GM19238 (cell line): ENCODE measurements around the gene PAF1.
A peak's percentile ranks its signal among the peaks of the same experiment; 100 is the strongest.

Experiments
- DNase-seq: peaks from one replicate; pipeline ENCODE4 v3.0.0; 2011; ENCODE audit warnings: low spot score; ENCODE audit not compliant: insufficient read length

PAF1 gene

DNA sequence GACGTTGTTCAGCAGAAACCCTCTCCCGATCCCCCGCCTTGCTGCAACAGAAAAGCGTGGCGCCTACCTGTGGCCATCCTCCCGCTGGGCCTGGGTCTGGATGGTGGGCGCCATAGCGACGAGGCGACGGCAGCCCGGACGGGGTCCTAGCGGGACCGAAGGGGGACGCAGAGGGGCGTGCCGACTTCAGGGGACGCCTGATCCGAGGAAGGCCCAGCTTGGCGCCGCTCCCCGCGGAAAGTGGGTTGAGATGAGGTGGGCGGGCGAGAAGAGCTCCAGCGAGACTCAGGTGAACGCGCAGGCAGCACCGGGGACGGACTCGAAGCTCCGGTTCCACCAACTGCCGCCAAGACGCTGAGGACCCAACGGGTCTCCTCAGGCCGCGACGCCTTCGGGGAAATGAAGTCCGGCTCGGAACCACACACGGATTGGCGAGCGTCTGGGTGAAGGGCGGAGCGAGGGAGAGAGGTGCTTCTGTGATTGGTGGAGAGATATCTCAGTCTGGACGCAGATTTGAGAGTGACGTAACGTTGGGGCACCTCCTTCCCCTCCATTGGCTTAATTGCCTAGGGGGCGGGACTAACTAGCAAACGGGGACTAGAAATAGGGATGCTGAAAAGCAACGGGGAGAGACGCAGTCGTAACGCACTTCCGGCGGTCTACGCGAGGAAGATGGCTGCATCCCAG is at the start of gene PAF1, which contains the start of gene MED29:
Gene PAF1 (minus strand): TSS at position 356 of the 687 bp plus-strand sequence. CDS start 242 bp downstream, at position 114.
Gene MED29 (plus strand): TSS at position 628 of the 687 bp plus-strand sequence. CDS start 45 bp downstream, at position 673.
- DNase-seq, result peak; percentile 98

DNA sequence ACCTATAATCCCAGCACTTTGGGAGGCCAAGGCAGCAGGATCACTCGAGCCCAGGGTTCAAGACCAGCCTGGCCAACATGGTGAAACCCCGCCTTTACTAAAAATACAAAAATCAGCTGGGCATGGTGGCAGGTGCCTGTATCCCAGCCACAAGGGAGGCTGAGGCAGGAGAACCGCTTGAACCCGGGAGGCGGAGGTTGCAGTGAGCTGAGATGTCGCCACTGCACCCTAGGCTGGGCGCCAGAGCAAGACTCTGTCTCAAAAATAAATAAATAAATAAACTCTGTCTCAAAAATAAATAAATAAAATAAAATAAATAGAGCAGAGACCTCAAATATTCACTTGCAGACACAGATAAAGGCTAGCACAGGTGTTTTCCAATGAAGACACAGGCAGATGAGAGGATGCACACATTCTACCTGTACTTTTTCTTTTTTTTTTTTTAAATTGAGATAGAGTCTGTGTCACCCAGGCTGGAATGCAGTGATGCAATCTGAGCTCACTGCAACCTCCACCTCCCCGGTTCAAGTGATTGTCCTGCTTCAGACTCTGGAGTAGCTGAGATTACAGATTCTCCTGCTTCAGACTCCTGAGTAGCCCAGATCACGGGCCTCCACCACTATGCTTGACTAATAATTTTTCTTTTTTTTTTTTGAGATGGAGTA is 47.5 kb upstream of the PAF1 start:
- no peak for DNase-seq

DNA sequence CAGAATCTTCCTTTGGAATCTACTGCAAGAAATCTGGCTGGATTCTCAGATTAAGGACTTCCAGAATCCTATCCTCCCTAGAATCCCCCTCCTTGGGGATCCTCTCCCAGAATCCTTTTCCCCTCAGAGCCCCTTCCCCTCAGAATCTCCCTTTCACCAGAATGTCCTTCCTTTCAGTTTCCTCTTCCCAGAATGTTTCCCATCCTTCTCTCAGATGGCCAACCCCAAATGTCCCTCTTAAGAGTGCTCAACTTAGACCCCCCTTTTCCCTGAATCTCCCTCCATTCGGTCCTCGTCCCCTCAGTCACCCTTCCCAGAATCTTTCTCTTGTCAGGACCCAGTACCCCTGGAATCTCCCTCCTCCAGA is 45.4 kb upstream of the PAF1 start:
- DNase-seq, result no peak

DNA sequence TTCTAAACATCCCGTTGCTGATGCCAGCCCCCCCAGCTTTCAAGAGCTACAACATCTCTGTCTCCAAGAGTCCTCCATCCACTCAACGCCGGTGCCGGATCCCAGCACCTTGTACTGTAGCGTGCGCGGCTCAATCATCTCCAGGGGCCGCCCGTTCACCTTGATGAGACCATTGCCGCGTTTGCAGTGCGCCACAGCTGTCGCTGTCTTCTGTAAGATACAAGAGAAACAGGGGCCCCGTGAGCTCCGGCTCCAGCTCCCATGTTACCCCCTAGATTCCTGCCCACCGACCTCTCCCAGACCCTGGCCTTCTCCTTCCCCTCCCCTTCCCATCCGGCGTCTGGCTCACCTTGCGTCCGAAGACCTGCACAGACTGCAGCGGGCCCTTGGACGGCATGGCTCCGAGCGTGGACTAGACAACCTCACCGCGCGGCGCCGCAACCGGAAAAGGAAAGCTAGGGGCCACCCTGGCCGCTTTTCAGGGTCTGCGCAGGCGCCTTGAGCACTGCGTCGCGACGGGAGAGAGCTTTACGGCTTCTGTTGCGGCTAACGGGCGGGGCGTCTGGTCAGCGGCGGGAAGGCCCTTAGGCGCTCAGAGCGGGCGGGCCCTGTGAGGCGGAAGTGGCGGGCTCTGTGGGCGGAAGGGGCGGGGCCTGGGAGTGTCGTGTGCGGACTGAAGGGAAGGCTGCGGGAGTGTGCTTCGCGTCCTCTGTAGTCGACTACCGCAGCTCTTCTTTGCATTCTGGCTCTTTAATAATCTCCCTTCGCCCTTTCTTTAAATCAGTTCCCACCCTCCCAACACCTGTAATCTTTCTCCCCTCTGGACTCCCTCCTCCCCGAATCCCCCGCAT is 44.8 kb upstream of the PAF1 start, which contains the start of gene RPS16:
Gene RPS16 (minus strand): TSS at position 451 of the 851 bp plus-strand sequence. CDS start 54 bp downstream, at position 397.
- DNase-seq, result peak; percentile 90

DNA sequence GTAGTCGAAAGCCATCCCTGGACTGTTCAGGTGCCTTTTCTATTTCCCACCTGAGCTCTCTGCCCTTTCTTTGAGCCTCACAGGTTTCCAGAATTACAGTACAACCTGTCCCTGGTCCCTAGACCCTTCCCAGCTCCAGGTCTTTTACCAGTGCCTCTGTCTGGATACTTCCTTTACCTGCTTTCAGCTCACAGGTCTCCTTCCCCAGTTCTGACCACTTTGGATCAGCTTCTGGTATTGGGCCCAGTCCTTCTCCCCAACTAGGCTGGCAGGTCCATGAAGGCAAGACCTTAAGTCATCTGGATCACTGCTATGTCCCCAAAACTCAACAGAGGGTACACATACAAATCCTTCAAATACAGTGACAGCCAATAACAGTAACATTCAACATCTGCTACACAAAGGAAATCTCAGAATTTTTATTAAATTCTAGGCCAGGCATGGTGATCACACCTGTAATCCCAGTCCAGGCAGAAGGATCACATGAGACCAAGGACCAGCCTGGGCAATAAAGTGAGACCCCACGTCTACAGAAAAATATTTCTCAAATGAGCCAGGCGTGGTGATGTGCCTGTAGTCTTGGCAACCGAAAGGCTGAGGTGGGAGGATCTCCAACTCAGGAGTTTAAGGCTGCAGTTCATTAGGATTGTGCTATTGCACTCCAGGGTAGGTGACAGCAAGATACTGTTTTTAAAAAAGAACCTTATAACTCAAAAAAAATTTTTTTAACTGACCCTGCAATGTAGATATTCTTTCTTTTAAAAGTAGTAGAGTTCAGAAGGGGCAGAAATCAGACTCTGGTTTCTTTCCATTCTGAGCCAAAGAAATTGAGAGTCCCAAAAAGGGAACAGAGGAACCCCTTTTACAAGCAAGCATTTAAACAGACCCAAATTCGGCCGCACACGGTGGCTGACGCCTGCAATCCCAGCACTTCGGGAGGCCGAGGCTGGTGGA is 43.5 kb upstream of the PAF1 start:
- no peak for DNase-seq

DNA sequence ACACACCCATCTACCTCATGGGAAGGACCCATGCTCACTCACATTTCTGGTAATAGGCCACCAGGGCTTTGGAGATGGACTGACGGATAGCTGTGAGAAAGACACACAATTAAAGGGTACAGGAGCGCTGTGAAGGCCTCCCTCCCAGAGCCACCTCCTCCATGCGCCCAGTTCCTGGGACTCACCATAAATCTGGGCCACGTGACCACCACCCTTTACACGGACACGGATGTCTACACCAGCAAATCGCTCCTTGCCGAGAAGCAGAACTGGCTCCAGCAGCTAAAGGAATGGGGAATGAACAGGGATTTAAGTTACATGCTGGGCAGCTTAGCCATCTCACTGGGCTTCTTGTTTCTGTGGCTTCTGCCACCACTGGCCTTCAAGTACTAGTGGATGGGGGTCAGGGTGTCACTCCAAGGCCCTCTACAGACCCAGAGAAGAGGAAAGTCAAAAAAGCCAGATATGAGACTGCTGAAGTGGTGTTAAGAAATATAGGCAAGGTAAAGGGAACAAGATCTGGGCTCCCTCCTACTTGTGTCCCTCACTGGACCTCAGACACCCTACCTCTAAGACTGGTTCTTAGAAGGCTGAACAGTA is 42.7 kb upstream of the PAF1 start:
- no peak for DNase-seq

DNA sequence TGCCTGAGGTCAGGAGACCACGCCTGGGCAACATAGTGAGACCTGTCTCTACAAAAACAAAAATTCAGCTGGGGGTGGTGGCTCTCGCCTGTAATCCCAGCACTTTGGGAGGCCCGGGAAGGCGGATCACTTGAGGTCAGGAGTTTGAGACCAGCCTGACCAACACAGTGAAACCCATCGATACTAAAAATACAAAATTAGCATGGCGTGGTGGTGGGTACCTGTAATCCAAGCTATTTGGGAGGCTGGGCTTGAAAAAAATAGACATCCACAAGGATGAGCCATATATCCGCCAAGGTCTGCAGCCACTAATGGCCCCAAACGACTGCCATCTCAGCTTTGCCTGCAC is 41.7 kb upstream of the PAF1 start:
- DNase-seq, result no peak

DNA sequence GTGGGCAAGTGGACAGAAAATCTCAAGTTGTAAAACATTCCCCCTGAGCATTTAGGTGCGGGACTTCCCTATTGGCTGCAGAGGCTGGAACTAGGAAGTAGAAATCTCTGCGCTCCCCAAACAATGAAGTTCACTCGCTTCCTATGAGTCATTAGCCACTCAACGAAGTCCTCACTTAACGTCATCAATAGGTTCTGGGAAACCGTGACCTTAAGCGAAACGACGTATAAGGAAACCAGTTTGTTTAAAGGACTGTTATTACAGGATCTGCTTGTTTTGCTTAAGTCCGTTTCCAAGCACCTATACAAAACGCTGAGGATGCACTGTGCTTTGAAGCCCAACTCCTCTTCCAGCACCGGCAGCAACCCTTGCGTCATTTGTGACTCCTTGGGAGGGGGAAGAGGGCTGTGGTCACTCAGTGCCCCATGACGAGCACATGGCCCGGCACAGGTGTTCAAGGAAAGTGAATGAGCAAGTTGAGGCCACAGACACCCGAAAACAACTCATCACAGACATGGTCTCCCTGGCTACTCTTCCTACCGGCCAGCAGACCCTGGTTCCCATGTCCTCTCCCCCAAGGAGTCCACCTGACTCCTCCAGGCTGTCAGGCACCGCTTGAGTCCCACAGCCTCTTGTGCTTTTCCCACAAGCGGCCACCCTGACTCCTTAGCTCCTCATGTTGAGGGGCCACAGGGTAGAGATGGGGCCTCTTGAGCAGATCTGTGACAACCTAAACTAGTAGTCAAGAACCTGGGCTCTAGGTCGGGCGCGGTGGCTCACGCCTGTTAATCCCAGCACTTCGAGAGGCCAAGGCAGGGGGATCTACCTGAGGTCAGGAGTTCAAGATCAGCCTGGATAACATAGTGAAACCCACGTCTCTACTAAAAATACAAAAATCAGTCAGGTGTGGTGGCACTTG is 40.0 kb upstream of the PAF1 start:
- DNase-seq, result no peak

DNA sequence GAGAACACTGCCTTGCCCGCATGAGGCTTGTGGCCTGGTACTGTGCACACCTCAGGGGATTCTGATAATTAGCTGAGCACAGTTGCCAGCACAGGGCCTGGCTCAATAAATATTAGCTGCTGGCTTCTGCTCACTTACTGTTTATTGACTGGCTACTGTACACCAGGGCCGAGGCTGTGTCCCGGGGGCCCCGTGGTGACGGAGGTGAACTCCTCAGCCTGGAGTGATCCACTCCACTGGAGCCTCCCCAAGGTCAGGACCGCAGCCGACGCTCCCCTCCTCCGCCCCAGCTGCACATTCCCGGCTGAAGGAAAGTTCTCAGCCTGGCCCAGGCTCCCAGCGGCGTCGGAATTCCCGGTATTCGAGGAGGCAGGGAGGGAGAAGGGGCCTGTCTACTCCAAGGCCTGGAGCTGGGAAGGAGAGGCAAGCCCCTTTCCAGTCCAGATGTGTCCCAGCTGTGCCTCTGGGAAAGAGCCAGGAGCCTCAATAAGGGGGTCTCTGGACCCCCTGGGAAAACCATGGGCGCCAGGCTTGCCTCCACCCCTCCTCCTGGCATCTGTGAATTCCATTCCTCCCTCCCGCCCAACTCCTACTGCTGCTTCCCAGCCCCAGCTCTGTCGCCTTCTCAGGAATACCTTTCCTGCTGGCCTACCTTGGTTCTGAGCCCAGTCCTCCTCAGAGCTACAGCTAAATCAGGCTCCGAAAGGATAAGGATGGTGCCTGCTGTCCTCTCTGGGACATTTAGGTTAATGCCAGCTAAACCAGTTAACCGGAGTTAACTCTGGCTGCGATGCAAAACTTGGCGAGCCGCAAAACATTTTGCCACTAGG is 37.6 kb upstream of the PAF1 start:
- no peak for DNase-seq

DNA sequence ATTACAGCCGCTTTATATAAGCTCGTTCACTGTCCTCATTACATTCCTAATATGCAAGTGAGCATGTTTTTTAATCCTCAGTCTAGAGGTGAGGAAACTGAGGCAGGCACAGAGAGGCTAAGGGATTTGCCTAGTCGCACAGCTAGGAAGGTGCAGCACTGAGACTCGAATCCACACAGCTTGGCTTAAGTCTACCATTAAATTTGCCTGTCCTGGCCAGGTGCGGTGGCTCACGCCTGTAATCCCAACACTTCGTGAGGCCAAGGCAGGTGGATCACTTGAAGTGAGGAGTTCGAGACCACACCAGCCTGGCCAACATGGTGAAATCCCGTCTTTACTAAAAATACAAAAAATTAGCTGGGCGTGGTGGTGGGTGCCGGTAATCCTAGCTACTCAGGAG is 36.8 kb upstream of the PAF1 start:
- no peak for DNase-seq

DNA sequence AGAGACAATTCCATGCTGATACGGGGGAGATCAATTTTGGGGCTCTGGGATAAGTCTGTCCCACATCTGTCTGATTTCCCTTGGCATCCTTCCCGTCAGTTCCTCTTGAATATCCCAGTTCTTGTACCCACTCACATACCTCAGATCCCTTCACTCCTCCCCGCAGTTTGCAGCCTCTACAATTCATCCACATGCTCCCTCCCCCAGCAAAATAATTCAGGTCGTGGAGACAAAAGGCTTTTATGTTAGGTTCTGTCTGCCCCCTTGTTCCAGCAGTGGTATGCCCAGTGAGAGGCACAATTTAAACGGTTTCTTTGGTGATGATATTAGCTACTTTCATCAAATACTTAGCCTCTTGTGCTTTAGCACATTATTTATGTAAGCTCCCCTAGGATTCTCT is 35.3 kb upstream of the PAF1 start:
- no peak for DNase-seq

DNA sequence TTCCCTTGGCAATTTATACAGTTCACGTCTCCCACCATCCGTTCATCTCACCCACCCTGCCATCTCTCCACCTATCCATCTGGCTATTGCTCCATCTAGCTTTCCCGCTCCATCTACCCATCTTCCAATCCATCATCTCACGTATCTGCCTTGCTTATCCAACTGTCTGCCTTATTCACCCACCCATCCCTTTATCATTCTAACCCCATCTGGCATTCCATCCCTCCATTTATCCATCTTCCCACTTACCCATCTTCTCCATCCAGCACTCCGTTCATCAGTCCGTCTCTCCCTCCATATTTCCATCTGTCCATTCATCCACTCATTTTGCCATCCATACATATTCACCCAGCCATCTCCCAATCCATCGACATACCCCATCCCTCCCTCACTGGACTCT is 34.8 kb upstream of the PAF1 start:
- no peak for DNase-seq

DNA sequence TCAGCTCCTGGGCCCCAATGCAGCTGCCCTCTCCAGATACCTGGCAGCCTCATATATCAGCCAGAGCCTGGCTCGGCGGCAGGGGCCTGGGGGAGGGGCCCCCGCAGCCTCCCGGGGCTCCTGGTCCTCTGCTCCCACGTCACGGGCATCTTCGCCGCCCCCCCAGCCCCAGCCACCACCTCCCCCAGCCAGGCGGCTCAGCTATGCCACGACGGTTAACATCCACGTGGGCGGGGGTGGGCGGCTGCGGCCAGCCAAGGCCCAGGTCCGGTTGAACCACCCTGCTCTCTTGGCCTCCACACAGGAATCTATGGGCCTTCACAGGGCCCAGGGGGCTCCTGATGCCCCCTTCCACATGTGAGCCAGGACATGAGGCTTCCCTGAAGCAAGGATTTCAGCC is 34.0 kb upstream of the PAF1 start:
- DNase-seq, result no peak

DNA sequence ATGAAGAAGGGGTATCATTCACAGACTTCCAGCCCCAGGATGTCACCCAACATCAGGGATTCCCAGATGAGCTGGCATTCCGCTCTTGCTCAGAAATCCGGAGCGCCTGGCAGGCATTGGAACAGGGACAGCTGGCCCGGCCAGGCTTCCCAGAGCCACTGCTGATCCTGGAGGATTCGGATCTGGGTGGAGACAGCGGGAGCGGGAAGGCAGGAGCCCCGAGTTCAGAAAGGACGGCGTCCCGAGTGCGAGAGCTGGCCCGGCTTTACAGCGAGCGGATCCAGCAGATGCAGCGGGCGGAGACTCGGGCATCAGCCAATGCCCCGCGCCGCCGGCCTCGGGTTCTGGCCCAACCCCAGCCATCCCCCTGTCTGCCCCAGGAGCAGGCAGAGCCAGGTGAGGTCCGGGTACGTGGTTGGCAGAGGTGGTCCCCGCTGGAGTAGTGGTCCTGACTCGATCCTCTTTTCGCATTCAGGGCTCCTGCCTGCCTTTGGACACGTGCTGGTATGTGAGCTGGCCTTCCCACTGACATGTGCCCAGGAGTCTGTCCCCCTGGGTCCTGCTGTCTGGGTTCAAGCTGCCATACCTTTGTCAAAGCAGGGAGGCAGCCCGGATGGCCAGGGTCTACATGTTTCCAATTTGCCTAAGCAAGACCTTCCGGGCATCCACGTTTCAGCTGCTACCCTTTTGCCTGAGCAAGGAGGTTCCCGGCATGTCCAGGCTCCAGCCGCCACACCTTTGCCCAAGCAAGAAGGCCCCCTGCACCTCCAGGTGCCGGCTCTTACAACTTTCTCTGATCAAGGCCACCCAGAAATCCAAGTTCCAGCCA is 32.6 kb upstream of the PAF1 start:
- DNase-seq, result no peak

DNA sequence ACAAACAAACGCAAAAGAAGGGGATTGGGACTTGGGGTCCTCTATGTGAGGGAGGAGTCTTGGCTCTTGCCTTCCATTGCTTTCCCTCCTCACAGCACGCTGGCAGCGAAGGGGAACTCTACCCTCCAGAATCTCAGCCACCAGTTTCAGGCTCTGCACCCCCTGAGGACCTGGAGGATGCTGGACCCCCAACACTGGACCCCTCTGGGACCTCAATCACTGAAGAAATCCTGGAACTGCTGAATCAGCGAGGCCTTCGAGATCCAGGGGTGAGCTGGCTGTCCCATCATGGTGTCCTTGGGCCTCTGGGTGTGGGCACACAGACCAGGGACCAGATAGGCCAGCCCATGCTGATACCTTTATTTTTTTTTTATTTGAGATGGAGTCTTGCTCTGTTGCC is 31.1 kb upstream of the PAF1 start:
- DNase-seq, result no peak

DNA sequence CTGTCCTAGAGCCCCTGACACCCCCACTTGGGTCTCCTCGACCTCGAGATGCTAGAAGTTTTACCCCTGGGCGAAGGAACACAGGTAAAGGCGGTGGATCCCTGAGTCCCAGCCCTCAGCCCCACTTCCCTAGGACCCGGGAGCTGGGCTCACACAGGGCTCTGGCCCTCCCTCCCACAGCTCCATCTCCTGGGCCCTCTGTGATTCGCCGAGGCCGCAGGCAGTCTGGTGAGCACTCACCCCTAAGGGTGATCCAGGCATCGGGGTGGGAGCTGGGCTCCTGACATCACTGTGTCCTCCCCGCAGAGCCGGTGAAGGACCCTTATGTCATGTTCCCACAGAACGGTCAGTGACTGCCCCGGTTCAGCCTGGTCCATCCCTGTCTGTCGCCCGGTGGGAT is 29.9 kb upstream of the PAF1 start:
- DNase-seq, result no peak

DNA sequence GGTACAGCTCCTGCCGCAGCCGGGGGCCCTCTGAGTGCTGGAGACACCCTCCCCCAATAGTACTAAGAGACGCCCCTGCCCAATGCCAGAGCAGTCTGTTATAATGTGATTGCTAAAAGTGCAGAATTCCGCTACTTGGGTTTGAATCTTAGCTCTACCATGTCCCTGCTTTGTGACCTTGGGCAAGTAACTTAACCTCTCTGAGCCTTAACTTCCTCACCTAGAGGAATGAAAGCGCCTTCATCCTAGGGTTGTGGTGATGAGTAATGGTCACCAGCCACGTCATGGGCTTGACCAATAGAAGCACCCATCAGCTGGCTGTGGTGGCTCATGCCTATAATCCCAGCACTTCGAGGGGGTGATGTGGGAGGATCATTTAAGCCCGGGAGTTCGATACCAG is 28.1 kb upstream of the PAF1 start:
- DNase-seq, result no peak
